HG02610 (cell line): ENCODE results near the gene VDAC1.
A peak's percentile ranks its signal among the peaks of the same experiment; 100 is the strongest.
"Not testable (repeated sequence)": the region's sequence is repeated elsewhere in the genome, so short reads cannot be mapped to it uniquely, and the experiment has no call there.

Experiments
- ATAC-seq: cut with Tn5 transposase; IDR thresholded peaks from one replicate; pipeline ENCODE4 v1.9.1; 2021; ENCODE audit warnings: mild to moderate bottlenecking, moderate library complexity; ENCODE audit not compliant: unreplicated experiment

Gene VDAC1

GRCh38 chr5:133968204-133968980 is 36.4 kb downstream of the VDAC1 start, which contains the start of gene C5orf15:
C5orf15 (minus strand) TSS chr5:133968625; CDS start chr5:133968584, 41 bp downstream.
- ATAC-seq = peak; percentile 94

- ATAC-seq = no peak
These were observed 37.0 kb downstream of the VDAC1 start for GRCh38 chr5:133967698-133968203.

- no peak for ATAC-seq
These were observed 37.7 kb downstream of the VDAC1 start for GRCh38 chr5:133967124-133967523.

GRCh38 chr5:133966090-133966489 is 38.7 kb downstream of the VDAC1 start:
- no peak for ATAC-seq

- no peak for ATAC-seq
These were observed 41.2 kb downstream of the VDAC1 start for GRCh38 chr5:133963493-133964128.

- no peak for ATAC-seq
These were observed 41.8 kb downstream of the VDAC1 start for GRCh38 chr5:133962801-133963476.

- ATAC-seq = no peak
These were observed 42.6 kb downstream of the VDAC1 start for GRCh38 chr5:133962131-133962530.

GRCh38 chr5:133959643-133960042 is 45.1 kb downstream of the VDAC1 start:
- ATAC-seq = no peak

- peak; percentile 79 for ATAC-seq
These were observed 47.2 kb downstream of the VDAC1 start for GRCh38 chr5:133957591-133957990.

- ATAC-seq = peak; percentile 23
These were observed 47.7 kb downstream of the VDAC1 start for GRCh38 chr5:133957080-133957479.

GRCh38 chr5:133956196-133956595 is 48.6 kb downstream of the VDAC1 start:
- ATAC-seq = not testable (repeated sequence)

- ATAC-seq = no peak
These were observed 51.1 kb downstream of the VDAC1 start for GRCh38 chr5:133953568-133954145.

GRCh38 chr5:133952729-133953567 is 51.8 kb downstream of the VDAC1 start:
- ATAC-seq = no peak

GRCh38 chr5:133950821-133951612 is 53.8 kb downstream of the VDAC1 start:
- ATAC-seq = no peak

- ATAC-seq = no peak
These were observed 56.1 kb downstream of the VDAC1 start for GRCh38 chr5:133948721-133949120.

GRCh38 chr5:133947431-133947841 is 57.3 kb downstream of the VDAC1 start:
- ATAC-seq = no peak

- ATAC-seq = no peak
These were observed 59.2 kb downstream of the VDAC1 start for GRCh38 chr5:133945568-133945967.

- ATAC-seq = peak; percentile 53
These were observed 60.3 kb downstream of the VDAC1 start for GRCh38 chr5:133944263-133945185.
